ENCODE measurements around the gene GSTM4.

The GSTM4 gene

DNA sequence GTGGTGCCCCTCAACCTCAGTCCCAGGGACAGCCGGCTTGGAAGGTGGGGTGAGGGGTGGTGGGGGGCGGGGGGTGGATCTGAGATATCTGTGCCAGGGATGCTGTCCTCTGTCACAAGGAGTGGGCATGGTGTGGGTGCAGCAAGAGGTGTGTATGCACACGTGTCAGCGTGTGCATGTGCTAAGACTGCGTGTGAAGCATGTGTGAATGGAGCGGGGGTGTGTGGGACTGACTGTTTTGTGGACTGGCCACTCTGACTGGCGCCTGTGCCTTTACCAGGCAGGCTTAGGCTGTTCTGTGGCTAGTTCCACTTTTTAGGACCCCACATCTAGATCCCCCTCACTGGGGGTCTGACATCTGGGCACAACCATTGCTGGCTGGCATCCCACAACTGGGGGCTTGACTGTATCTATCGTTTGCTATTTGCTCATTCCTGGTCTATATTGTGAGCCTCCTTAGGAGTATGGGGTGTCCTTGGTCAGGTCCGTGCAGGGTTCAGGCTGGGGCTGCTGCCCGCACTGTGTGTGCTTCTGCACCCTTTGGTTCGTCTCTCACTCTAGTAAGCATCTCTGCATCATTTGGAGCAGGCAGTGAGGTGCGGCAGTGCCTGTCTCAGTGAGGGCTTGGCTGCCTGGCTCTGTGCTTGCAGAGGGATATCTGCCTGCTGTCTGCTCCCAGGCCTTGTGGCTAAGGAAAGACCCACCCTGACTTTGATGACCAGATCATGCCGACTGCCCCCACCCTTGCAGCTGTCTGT is 34.3 kb upstream of the GSTM4 start:
- no peaks in the 10 kb centered on the region for H3K27me3 ChIP-seq (ENCODE audit: insufficient read depth, poor library complexity, severe bottlenecking)
- H3K27ac ChIP-seq (replicated peaks), result peak overlapping the region; percentile 90
- DNase-seq (ENCODE audit: low read depth in 1 of 2, low spot score in 1 of 2), result no peak
- TF ChIP-seq POLR2AphosphoS5 (IDR thresholded peaks at IDR 0.05; ENCODE audit: low read depth) (no peak), GABPA (IDR thresholded peaks at IDR 0.05; ENCODE audit: low read depth) (no peak), SPI1 (IDR thresholded peaks at IDR 0.05; ENCODE audit: borderline replicate concordance, low read depth) (no peak)
- TF ChIP-seq, protein P1, sequence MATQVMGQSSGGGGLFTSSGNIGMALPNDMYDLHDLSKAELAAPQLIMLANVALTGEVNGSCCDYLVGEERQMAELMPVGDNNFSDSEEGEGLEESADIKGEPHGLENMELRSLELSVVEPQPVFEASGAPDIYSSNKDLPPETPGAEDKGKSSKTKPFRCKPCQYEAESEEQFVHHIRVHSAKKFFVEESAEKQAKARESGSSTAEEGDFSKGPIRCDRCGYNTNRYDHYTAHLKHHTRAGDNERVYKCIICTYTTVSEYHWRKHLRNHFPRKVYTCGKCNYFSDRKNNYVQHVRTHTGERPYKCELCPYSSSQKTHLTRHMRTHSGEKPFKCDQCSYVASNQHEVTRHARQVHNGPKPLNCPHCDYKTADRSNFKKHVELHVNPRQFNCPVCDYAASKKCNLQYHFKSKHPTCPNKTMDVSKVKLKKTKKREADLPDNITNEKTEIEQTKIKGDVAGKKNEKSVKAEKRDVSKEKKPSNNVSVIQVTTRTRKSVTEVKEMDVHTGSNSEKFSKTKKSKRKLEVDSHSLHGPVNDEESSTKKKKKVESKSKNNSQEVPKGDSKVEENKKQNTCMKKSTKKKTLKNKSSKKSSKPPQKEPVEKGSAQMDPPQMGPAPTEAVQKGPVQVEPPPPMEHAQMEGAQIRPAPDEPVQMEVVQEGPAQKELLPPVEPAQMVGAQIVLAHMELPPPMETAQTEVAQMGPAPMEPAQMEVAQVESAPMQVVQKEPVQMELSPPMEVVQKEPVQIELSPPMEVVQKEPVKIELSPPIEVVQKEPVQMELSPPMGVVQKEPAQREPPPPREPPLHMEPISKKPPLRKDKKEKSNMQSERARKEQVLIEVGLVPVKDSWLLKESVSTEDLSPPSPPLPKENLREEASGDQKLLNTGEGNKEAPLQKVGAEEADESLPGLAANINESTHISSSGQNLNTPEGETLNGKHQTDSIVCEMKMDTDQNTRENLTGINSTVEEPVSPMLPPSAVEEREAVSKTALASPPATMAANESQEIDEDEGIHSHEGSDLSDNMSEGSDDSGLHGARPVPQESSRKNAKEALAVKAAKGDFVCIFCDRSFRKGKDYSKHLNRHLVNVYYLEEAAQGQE (IDR thresholded peaks at IDR 0.05; ENCODE audit: insufficient replicate concordance, low read depth), result no peak
- TF ChIP-seq, protein P2, sequence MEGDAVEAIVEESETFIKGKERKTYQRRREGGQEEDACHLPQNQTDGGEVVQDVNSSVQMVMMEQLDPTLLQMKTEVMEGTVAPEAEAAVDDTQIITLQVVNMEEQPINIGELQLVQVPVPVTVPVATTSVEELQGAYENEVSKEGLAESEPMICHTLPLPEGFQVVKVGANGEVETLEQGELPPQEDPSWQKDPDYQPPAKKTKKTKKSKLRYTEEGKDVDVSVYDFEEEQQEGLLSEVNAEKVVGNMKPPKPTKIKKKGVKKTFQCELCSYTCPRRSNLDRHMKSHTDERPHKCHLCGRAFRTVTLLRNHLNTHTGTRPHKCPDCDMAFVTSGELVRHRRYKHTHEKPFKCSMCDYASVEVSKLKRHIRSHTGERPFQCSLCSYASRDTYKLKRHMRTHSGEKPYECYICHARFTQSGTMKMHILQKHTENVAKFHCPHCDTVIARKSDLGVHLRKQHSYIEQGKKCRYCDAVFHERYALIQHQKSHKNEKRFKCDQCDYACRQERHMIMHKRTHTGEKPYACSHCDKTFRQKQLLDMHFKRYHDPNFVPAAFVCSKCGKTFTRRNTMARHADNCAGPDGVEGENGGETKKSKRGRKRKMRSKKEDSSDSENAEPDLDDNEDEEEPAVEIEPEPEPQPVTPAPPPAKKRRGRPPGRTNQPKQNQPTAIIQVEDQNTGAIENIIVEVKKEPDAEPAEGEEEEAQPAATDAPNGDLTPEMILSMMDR (IDR thresholded peaks at IDR 0.05; ENCODE audit: insufficient read depth, low read length), result no peak
- peak overlapping the region; percentile 94 for H3K4me3 ChIP-seq (replicated peaks; ENCODE audit: insufficient read depth, low read length)

DNA sequence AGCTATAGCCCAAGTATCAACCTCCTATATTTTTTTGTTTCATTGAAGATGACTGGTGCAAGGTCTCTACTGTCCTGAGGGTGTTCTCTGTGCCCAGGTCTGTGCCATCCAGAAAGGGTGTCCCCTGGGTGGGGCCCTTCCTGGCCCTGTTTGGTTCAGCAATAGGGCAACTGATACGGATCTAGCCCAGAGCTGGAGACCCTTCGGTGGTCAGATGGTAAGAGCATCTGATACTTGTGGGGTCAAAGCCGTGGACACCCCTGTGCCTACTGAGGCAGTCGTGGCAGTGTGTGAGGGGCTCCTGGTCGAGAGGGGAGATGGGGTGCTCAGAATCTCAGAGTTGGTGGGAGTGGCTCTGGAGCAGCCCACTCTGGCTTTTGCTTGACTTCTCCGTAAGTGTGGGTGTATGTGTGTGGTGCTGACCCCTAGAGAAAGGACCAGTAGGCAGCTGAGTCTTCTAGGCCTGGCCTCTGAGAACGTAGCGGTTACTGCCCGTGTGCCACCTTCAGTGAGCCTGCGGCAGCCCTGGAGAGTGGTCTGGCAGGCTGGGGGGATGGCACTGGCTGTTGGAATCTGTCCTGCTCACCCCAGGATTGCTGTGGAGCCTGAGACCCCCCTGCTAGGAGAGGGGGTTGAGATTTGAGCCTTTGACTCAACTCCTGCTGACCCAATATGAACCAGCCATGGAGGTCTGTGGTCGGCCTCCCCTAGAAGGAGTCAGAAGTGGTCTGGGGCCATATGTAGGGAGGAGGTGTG is 33.6 kb upstream of the GSTM4 start:
- Histone ChIP-seq H3K27ac (replicated peaks) (peak overlapping the region; percentile 90), H3K27me3 (ENCODE audit: insufficient read depth, poor library complexity, severe bottlenecking) (no peaks in the 10 kb centered on the region), H3K4me3 (replicated peaks; ENCODE audit: insufficient read depth, low read length) (peak overlapping the region; percentile 94)
- DNase-seq (ENCODE audit: low read depth in 1 of 2, low spot score in 1 of 2), result no peak
- TF ChIP-seq, protein P1 (IDR thresholded peaks at IDR 0.05; ENCODE audit: insufficient replicate concordance, low read depth), result no peak
- TF ChIP-seq, protein P2 (IDR thresholded peaks at IDR 0.05; ENCODE audit: insufficient read depth, low read length), result no peak
- TF ChIP-seq SPI1 (IDR thresholded peaks at IDR 0.05; ENCODE audit: borderline replicate concordance, low read depth) (no peak), GABPA (IDR thresholded peaks at IDR 0.05; ENCODE audit: low read depth) (no peak), POLR2AphosphoS5 (IDR thresholded peaks at IDR 0.05; ENCODE audit: low read depth) (no peak)

DNA sequence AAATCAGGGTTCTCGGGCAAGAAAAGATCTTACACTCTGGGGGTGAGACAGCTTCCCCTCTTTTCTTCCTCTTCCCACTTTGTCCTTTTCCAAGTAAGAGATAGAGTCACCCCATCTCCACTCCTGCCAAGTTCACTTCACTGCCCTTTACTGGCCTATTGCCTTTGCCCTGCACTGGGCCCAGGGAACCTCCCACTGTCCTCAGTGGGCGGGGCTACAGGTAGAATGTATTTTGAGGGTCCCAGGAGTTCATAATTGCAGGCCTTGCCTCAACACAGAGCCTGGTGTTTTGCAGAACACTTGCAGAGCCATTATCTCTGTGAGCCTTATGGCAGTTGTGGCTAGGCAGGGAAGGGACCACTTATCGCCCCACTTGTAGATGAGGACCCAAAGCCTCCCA is 33.0 kb upstream of the GSTM4 start:
- Histone ChIP-seq H3K27ac (replicated peaks) (peak overlapping the region; percentile 90), H3K4me3 (replicated peaks; ENCODE audit: insufficient read depth, low read length) (no peak overlapping the region), H3K27me3 (ENCODE audit: insufficient read depth, poor library complexity, severe bottlenecking) (no peaks in the 10 kb centered on the region)
- TF ChIP-seq GABPA (IDR thresholded peaks at IDR 0.05; ENCODE audit: low read depth) (no peak), POLR2AphosphoS5 (IDR thresholded peaks at IDR 0.05; ENCODE audit: low read depth) (no peak), SPI1 (IDR thresholded peaks at IDR 0.05; ENCODE audit: borderline replicate concordance, low read depth) (no peak)
- TF ChIP-seq, protein P2 (IDR thresholded peaks at IDR 0.05; ENCODE audit: insufficient read depth, low read length), result no peak
- TF ChIP-seq, protein P1 (IDR thresholded peaks at IDR 0.05; ENCODE audit: insufficient replicate concordance, low read depth), result no peak
- no peak for DNase-seq (ENCODE audit: low read depth in 1 of 2, low spot score in 1 of 2)
